Astrocyte of the spinal cord (primary cell): ENCODE measurements around the gene MAGI1.

Experiments
- DNase-seq: peaks from one replicate; pipeline ENCODE4 v3.0.0; 2011; ENCODE audit warnings: low read depth, low spot score
- H3K4me3 ChIP-seq: 2 replicates; pipeline ENCODE4 v1.5.1; 2011; ENCODE audit warnings: low read depth, mild to moderate bottlenecking, low read length, moderate library complexity
- in situ Hi-C: cut with HindIII; loops from 2 replicates; pipeline ENCODE4 v1.10.0; 2017; ENCODE audit warnings: low sequenced_read_pairs
- TF ChIP-seq, protein P1 (sequence below): IDR thresholded peaks from 2 replicates; pipeline ENCODE4 v1.5.1; 2012; ENCODE audit warnings: low read depth, mild to moderate bottlenecking, low read length, inconsistent platforms

Gene MAGI1

DNA sequence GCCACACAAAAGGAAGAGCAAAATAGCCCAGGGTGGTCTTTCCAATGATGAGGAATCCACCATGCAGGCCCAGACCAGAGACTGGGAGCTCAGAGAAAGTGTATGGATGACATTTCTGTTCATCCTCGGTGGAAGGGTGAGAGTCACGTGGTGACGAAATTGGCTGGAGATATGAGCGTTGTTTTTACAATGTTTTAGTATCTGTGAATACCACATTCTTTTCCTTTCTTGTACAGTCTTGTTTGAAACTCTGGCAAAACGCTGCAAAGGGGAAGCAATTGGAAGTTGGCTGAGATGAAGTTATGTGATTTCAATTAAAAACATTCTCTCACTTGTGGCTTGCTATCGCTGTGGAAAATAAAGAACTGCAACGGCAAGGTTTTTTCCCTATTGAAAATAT lies 137.5 kb downstream of the MAGI1 start:
- H3K4me3 ChIP-seq: no peak overlapping the region
- TF ChIP-seq, protein P1, sequence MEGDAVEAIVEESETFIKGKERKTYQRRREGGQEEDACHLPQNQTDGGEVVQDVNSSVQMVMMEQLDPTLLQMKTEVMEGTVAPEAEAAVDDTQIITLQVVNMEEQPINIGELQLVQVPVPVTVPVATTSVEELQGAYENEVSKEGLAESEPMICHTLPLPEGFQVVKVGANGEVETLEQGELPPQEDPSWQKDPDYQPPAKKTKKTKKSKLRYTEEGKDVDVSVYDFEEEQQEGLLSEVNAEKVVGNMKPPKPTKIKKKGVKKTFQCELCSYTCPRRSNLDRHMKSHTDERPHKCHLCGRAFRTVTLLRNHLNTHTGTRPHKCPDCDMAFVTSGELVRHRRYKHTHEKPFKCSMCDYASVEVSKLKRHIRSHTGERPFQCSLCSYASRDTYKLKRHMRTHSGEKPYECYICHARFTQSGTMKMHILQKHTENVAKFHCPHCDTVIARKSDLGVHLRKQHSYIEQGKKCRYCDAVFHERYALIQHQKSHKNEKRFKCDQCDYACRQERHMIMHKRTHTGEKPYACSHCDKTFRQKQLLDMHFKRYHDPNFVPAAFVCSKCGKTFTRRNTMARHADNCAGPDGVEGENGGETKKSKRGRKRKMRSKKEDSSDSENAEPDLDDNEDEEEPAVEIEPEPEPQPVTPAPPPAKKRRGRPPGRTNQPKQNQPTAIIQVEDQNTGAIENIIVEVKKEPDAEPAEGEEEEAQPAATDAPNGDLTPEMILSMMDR: no peak
- DNase-seq: no peak
- in situ Hi-C loops: no loop called here

DNA sequence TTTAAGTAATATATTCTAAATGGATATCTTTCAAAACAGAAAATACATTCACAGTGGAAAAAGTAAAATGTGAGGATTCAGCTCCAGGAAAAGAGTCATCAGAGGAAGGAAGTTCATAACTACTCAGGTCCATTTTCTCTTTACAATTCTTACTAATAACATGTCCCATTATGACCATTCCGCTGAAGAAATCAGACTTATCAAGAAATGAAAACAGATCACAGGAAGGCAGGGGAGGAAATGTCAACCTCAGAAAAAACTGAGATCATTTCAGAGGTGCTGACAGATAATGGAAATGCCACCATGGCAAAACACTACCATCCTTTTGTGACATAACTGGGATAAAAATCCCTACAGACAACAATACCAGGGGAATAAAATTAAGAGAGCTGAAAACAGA lies 139.5 kb downstream of the MAGI1 start:
- TF ChIP-seq, protein P1: no peak
- in situ Hi-C loops: no loop called here
- no peak overlapping the region for H3K4me3 ChIP-seq
- no peak for DNase-seq

DNA sequence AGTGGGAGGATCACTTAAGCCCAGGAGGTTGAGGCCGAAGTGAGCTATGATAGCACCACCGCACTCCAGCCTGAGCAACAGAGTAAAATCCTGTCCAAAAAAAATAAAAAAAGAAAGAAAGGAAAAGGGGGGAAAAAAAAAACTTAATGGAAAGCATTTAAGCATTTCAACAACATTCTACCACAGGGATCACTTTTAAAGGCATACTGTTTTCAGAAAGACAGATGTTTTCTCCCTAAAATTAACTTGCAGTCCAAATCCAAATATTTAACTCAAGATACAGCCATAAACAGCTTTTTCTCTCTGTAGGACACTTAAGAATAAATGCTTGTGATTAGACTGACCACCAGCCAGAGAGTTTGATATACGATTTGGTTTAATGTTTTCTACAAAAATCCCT lies 141.0 kb downstream of the MAGI1 start:
- in situ Hi-C loops: no loop called here
- TF ChIP-seq, protein P1: no peak

DNA sequence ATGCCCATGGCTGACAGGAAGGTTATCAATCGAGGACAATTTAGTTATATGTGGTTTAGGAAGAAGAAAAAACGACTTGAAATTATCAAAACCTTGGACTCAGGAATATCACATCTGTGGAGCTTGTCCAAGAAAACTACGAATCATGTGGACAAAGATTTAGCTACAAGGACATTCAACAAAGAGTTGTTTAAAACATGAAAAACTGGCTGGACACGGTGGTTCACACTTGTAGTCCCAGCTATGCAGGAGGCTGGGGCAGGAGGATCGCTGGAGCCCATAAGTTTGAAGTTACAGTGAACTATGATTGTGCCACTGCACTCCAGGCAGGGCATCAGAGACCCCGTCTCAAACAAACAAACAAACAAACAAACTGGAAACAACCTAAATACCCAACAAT lies 142.4 kb downstream of the MAGI1 start:
- DNase-seq: no peak
- in situ Hi-C loops: no loop called here
- TF ChIP-seq, protein P1: no peak
- H3K4me3 ChIP-seq: no peak overlapping the region

More for the DNA sequence above, 141.0 kb downstream of the MAGI1 start:
- no peak overlapping the region for H3K4me3 ChIP-seq
- no peak for DNase-seq

DNA sequence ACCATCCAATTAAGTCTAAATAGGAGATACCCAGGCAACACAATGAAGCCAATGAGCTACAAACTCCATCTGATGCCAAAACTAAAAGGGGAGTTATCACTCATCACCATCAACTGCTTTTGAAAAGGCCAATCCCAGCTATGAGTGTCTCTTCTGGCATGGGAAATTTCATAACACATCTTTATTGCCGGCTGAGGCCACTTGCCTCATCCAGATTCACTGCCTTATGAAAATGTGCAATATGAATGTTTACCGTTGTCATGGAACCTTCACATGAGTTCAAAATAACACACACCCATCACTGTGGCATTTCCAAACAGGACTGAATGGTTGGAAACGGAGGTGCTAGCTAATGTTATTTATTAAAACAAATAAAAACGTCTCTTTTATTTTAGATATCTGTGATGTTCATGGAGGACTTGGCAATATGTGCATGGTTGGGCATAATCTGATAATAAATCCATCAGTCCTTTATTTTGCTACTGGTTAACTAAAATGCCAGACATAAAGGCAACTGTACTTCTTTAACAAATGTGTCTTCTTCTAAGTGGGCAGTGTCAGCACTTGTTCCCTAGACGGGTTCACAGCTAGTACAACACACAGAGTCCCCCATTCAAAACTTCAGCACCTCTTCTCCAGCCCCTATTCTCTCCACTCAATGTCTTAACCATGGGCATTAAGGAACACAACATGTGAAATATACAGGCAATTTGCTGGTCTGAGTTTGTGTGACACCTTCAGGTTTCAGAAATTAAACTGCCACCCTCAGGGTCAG lies 143.9 kb downstream of the MAGI1 start:
- no peak for DNase-seq

DNA sequence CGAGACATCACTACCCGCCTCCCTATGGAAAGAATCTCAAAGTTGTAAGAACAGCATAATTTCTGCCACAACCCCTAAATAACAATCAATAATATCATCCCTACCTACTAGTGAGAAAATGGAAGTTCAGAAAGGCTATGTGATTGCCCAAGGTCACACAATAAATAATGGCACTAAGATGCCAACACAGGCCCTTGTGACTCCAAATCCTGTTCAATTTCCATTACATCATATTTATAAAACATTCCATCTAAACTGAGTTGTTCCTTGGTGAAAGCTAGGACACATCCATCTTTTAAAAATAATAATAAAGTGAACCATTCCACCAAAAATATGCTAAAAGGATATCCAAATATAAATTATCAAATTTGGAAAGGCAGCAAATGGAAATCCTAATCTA lies 144.6 kb downstream of the MAGI1 start:
- DNase-seq: no peak
- in situ Hi-C loops: no loop called here
- H3K4me3 ChIP-seq: no peak overlapping the region
- TF ChIP-seq, protein P1: no peak

More for the DNA sequence above, 143.9 kb downstream of the MAGI1 start:
- no peak overlapping the region for H3K4me3 ChIP-seq
- in situ Hi-C loops: no loop called here
- TF ChIP-seq, protein P1: no peak
